Left cardiac atrium (tissue), 4 donors: ENCODE measurements around the gene BACE2. TPM values are rescaled to one million over a fixed set of nuclear protein-coding genes. Genes with fewer than 3 reads are reported as not detected.

Experiments used
- ATAC-seq, 2 donors: fragments of 200-7000 bp; cut with Tn5 transposase; one replicate each; pipeline ENCODE4 v1.9.1; 2020; ENCODE audit warnings: mild to moderate bottlenecking in 2 of 2, moderate library complexity in 2 of 2
- DNase-seq: peaks from one replicate; pipeline ENCODE4 v3.0.0-alpha.2; 2020
- intact Hi-C, 2 donors: fragments of 100-400 bp; cut with DNase I; formaldehyde crosslinking; loops; one replicate each; pipeline versions ENCODE4 v1.14.1 to v1.15.1; 2022 to 2023
- microRNA-seq, 2 donors: library from miRNA; unstranded; fragments of <30 nt; microRNA quantifications; one replicate each; pipeline ENCODE4 v1.2.0, GENCODE V29; 2020
- total RNA-seq, 2 donors: library from RNA; stranded (reverse); fragmentation: NEBNext Ultra II Directional; extraction: Animal tissue kit (Norgen Biotek cat#: 25700); gene quantifications; one replicate each; pipeline ENCODE4 v1.2.1, GENCODE V29; 2021
- donor health status: DM: no; HTN: yes; CAD: no.
- donor health status: DM: no; HTN: yes; CAD: no; lungs with severe emphysema.
- donor health status: DM: yes; HTN: yes; CAD: no.
- donor health status: Dilated cardiomyopathy.

BACE2 gene
- total RNA-seq, 2 donors from 2014 or later, result 22.6 to 39.5 TPM

- ATAC-seq (no peak), DNase-seq (no peak)
- intact Hi-C loops, result no loop called here
Observed at GRCh38 chr21:41326414-41327080, 158.6 kb downstream of the BACE2 start.

DNA sequence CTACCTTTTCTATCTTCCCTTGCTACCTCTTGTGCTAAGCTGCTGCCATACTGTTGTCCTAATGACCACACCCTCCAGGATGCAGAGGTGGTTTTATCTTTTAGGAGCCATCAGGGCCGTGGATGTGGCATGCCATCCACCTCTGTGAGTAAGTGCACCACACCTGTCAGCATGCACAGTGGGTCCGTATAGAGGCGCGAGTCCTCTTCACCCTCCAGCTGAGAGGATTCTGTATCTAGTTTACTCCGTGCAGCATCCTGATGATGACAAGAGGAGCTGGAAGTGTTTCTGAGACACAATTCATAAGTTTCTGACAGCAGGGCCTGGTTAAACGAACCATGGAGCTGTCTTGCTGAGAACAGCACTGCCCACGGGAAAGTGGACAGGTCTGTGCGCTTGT lies 159.8 kb downstream of the BACE2 start:
- no peak for DNase-seq
- ATAC-seq, result no peak
- intact Hi-C loops, result no loop called here

DNA sequence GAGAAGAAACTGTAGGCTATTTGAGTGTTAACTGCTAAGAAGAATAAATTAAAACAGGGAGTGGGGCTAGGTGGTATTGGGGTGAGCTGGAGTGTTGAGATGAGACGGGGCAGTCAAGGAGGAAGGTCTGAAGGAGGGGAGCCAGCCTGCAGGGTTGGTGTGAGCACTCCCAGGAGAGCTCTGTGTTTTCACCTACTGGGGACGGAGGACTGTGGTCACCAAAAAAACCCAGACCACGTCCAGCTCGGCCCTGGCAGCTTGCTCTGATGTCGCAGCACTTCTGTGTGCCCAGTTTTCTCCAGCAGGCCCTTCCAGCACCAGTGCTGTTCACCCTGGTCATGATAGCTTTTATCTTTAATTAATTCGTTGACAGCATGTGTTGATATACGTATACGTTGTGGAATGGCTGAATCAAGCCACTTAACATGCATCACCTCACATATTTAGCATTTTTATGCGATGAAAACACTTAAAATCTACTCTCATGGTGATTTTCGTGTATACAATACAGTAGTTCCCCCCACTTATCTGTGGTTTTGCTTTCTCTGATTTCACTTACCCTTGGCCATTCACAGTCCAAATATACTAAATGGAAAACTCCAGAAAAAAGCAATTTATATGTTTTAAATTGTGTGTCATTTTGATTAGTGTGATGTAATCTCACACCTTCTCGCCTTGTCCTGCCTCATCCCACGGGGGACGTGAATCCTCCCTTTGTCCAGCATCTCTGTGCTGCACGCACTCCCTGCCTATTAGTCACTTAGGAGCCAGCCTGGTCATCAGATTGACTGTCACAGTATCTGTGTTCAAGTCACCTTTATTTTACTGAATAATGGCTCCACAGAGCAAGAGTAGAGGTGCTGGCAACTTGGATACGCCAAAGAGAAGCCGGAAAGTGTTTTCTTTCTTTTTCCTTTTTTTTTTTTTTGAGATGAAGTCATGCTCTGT lies 161.0 kb downstream of the BACE2 start:
- DNase-seq, result no peak
- intact Hi-C loops, result no loop called here
- no peak for ATAC-seq

Small RNAs within 50 kb of the gene (microRNA-seq; reads per million reads assigned to microRNA genes)
- gene MIR3197, result 0 reads per million in 2 donors

Other genes starting within 250 kb of the BACE2 start
- gene FAM3B, start 148.6 kb downstream of the BACE2 start, total RNA-seq, result under 1 TPM in 1 of 2 donors, not detected in 1; 0.63 TPM
- gene MX2, start 193.9 kb downstream of the BACE2 start, total RNA-seq, result 10 to 100 TPM in 1 of 2 donors, 1 to 10 TPM in 1; 7.7 to 14.7 TPM